ENCODE measurements around the gene BTBD8.

DNA sequence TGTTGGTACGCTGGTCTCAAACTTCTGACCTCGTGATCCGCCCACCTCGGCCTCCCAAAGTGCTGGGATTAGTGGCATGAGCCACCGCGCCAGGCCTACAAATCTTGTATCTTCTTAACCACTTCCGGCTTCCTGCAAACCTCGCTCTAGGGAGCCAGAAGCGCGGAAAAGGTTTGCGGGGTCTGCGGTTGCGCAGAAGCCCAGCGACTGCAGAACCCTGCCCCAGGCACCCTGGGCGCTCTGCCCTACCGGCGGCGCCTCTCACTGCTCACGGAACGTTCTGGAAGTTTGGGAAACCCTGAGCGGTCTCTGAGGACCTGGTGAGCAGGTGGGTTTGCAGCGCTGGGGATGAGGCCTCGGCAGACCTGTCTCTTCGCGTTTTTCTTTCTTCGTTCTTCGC is 137.6 kb downstream of the BTBD8 start, which contains the start of gene C1orf146:
- TF ChIP-seq, protein P1, sequence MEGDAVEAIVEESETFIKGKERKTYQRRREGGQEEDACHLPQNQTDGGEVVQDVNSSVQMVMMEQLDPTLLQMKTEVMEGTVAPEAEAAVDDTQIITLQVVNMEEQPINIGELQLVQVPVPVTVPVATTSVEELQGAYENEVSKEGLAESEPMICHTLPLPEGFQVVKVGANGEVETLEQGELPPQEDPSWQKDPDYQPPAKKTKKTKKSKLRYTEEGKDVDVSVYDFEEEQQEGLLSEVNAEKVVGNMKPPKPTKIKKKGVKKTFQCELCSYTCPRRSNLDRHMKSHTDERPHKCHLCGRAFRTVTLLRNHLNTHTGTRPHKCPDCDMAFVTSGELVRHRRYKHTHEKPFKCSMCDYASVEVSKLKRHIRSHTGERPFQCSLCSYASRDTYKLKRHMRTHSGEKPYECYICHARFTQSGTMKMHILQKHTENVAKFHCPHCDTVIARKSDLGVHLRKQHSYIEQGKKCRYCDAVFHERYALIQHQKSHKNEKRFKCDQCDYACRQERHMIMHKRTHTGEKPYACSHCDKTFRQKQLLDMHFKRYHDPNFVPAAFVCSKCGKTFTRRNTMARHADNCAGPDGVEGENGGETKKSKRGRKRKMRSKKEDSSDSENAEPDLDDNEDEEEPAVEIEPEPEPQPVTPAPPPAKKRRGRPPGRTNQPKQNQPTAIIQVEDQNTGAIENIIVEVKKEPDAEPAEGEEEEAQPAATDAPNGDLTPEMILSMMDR (conservative IDR thresholded peaks at IDR 0.05; ENCODE audit: low read depth, low read length): no peak
- TF ChIP-seq EZH2 (IDR thresholded peaks at IDR 0.05; ENCODE audit: low read length, unreplicated experiment): no peak
